SK-N-SH (cell line): ENCODE data around the gene CAMK2D. TPM values are rescaled to one million over a fixed set of nuclear protein-coding genes. Genes with fewer than 3 reads are reported as not detected.

Experiments used
- CTCF ChIA-PET: fragments of 300-600, 350-600 bp; formaldehyde crosslinking; extraction: SDS; loops from one replicate; lab custom pipeline; 2021; lab: Yijun Ruan, JAX
- POLR2A ChIA-PET: fragments of 350-600 bp; sonication (Branson Sonifier 250); formaldehyde crosslinking; extraction: SDS; loops from one replicate; lab custom pipeline; 2020; ENCODE audit warnings: antibody characterized with exemption, inconsistent platforms; lab: Yijun Ruan, JAX
- DNase-seq: peaks from one replicate; pipeline ENCODE4 v3.0.0; 2012
- H2AFZ ChIP-seq: fragments of 200-600 bp; sonication (generic); 2 replicates; pipeline ENCODE4 v1.8.1; 2016; ENCODE audit warnings: antibody characterized with exemption, mild to moderate bottlenecking, low read depth
- H3F3A ChIP-seq: fragments of 200-600 bp; sonication (generic); replicated peaks from 2 replicates; pipeline ENCODE3; 2016; ENCODE audit warnings: antibody characterized with exemption, mild to moderate bottlenecking; ENCODE audit not compliant: insufficient read depth
- H3K27ac ChIP-seq, 2 experiments: fragments of 200-500 bp in 1 of 2; fragments of 200-600 bp in 1 of 2; sonication (Bioruptor generic) in 1 of 2; sonication (generic), shearing (Covaris generic) in 1 of 2; 2 replicates each; pipeline versions ENCODE4 v1.5.1 to v1.6.1; 2014 to 2016; ENCODE audit warnings: low read depth in 2 of 2, inconsistent platforms in 1 of 2, low read length in 1 of 2, mild to moderate bottlenecking in 1 of 2, mixed read lengths in 1 of 2
- H3K27me3 ChIP-seq: fragments of 200-600 bp; sonication (generic), shearing (Covaris generic); 2 replicates; pipeline ENCODE4 v1.6.1; 2016; ENCODE audit warnings: mixed run types; ENCODE audit not compliant: insufficient read depth
- H3K36me3 ChIP-seq, 2 experiments: fragments of 200-500 bp in 1 of 2; fragments of 200-600 bp in 1 of 2; sonication (Bioruptor generic) in 1 of 2; sonication (generic) in 1 of 2; replicated peaks in 1 of 2; 2 replicates each; pipeline versions ENCODE3 to v1.5.1; 2014 to 2016; ENCODE audit warnings: low read length in 1 of 2, mild to moderate bottlenecking in 1 of 2; ENCODE audit not compliant: insufficient read depth in 2 of 2, control insufficient read depth in 1 of 2
- H3K4me1 ChIP-seq, 2 experiments: fragments of 200-500 bp in 1 of 2; fragments of 200-600 bp in 1 of 2; sonication (Bioruptor generic) in 1 of 2; sonication (generic), shearing (Covaris generic) in 1 of 2; 2 replicates each; pipeline versions ENCODE4 v1.5.1 to v1.6.1; 2014 to 2016; ENCODE audit warnings: low read depth in 1 of 2, low read length in 1 of 2, mixed run types in 1 of 2; ENCODE audit not compliant: insufficient read depth in 2 of 2, control insufficient read depth in 1 of 2
- H3K4me2 ChIP-seq: fragments of 200-600 bp; sonication (generic), shearing (Covaris generic); 2 replicates; pipeline ENCODE4 v1.6.1; 2017; ENCODE audit warnings: mixed run types
- H3K4me3 ChIP-seq, 2 experiments: fragments of 200-500 bp in 1 of 2; fragments of 200-600 bp in 1 of 2; sonication (Bioruptor generic) in 1 of 2; sonication (generic), shearing (Covaris generic) in 1 of 2; 2 replicates each; pipeline versions ENCODE4 v1.5.1 to v1.8.1; 2014 to 2016; ENCODE audit warnings: low read depth in 2 of 2, inconsistent platforms in 1 of 2, low read length in 1 of 2, mild to moderate bottlenecking in 1 of 2, mixed read lengths in 1 of 2, moderate library complexity in 1 of 2
- H3K79me2 ChIP-seq: fragments of 200-600 bp; sonication (generic); 2 replicates; pipeline ENCODE4 v1.8.1; 2017; ENCODE audit warnings: mild to moderate bottlenecking; ENCODE audit not compliant: insufficient read depth
- H3K9ac ChIP-seq: fragments of 200-600 bp; sonication (generic); 2 replicates; pipeline ENCODE4 v1.6.1; 2017; ENCODE audit warnings: mixed run types
- H3K9me2 ChIP-seq: fragments of 200-600 bp; sonication (generic); 2 replicates; pipeline ENCODE4 v1.6.1; 2017; ENCODE audit warnings: mixed run types
- H3K9me3 ChIP-seq: fragments of 200-600 bp; sonication (generic); 2 replicates; pipeline ENCODE4 v1.6.1; 2017; ENCODE audit warnings: mixed run types, mild to moderate bottlenecking, moderate library complexity
- H4K20me1 ChIP-seq: fragments of 200-600 bp; sonication (generic); 2 replicates; pipeline ENCODE4 v1.6.1; 2017; ENCODE audit warnings: mild to moderate bottlenecking, mixed run types; ENCODE audit not compliant: insufficient read depth
- CHD2 ChIP-seq: fragments of 150-350 bp; IDR thresholded peaks from 2 replicates; pipeline ENCODE4 v1.6.1; 2018; ENCODE audit warnings: low read length; ENCODE audit not compliant: partially characterized antibody
- EZH2phosphoT487 ChIP-seq: fragments of 200-600 bp; sonication (generic); IDR thresholded peaks from 2 replicates; pipeline ENCODE4 v1.6.1; 2017; ENCODE audit warnings: low read depth, mixed run types, mild to moderate bottlenecking, antibody characterized with exemption, moderate library complexity, borderline replicate concordance
- FOXJ3 ChIP-seq: sonication (generic); formaldehyde crosslinking; IDR thresholded peaks from 2 replicates; pipeline ENCODE4 v1.5.1; 2020; ENCODE audit warnings: mild to moderate bottlenecking, missing genetic modification reagents
- FOXM1 ChIP-seq: IDR thresholded peaks from 2 replicates; pipeline ENCODE4 v1.4.0; 2012; ENCODE audit warnings: low read depth, mild to moderate bottlenecking
- GABPA ChIP-seq: IDR thresholded peaks from 2 replicates; pipeline ENCODE4 v1.4.0; 2012; ENCODE audit warnings: low read depth, mild to moderate bottlenecking
- GATA2 ChIP-seq: sonication (generic); formaldehyde crosslinking; IDR thresholded peaks from 2 replicates; pipeline ENCODE4 v1.5.0; 2020; ENCODE audit warnings: mild to moderate bottlenecking, missing genetic modification reagents
- MXI1 ChIP-seq: IDR thresholded peaks from 2 replicates; pipeline ENCODE4 v1.6.1; 2012; ENCODE audit warnings: mild to moderate bottlenecking, low read depth, low read length, improper control_type of control experiment
- NFIC ChIP-seq: IDR thresholded peaks from 2 replicates; pipeline ENCODE4 v1.4.0; 2012; ENCODE audit warnings: borderline replicate concordance
- NRF1 ChIP-seq: IDR thresholded peaks from 2 replicates; pipeline ENCODE4 v1.6.1; 2012; ENCODE audit warnings: low read depth, mild to moderate bottlenecking, low read length
- POLR2AphosphoS5 ChIP-seq: IDR thresholded peaks from 2 replicates; pipeline ENCODE4 v1.6.1; 2012; ENCODE audit warnings: low read depth, low read length
- RCOR1 ChIP-seq: fragments of 150-350 bp; IDR thresholded peaks from 2 replicates; pipeline ENCODE4 v1.6.1; 2017; ENCODE audit warnings: antibody characterized with exemption, low read length
- SIN3A ChIP-seq: IDR thresholded peaks from 2 replicates; pipeline ENCODE4 v1.6.1; 2012; ENCODE audit warnings: low read depth, mild to moderate bottlenecking, low read length, moderate library complexity, borderline replicate concordance
- TAF1 ChIP-seq: IDR thresholded peaks from 2 replicates; pipeline ENCODE4 v1.6.1; 2012; ENCODE audit warnings: low read depth, mild to moderate bottlenecking, low read length, moderate library complexity, borderline replicate concordance
- TCF12 ChIP-seq: IDR thresholded peaks from 2 replicates; pipeline ENCODE4 v1.4.0; 2012
- TEAD4 ChIP-seq: IDR thresholded peaks from 2 replicates; pipeline ENCODE4 v1.4.0; 2012; ENCODE audit warnings: mild to moderate bottlenecking, borderline replicate concordance; ENCODE audit not compliant: insufficient read depth
- YY1 ChIP-seq: IDR thresholded peaks from 2 replicates; pipeline ENCODE4 v1.4.0; 2012; ENCODE audit warnings: low read depth, mild to moderate bottlenecking
- WGBS: methylation state at CpG from one replicate; pipeline ENCODE4 v1.1.6; 2017; ENCODE audit warnings: low lambda C conversion rate; 5-methylcytosine and 5-hydroxymethylcytosine counted together
- polyA plus RNA-seq, 3 experiments: library from polyadenylated mRNA; depleted of rRNA; stranded (reverse); fragments of >200 nt; gene quantifications; 2 replicates each; pipeline ENCODE4 v1.2.3, GENCODE V29; 2012
- TF ChIP-seq, protein P1 (sequence below): fragments of 150-350 bp; IDR thresholded peaks from 2 replicates; pipeline ENCODE4 v1.6.1; 2017; ENCODE audit warnings: antibody characterized with exemption, low read length, low read depth, borderline replicate concordance
- TF ChIP-seq, protein P2 (sequence below): fragments of 200-600 bp; sonication (generic); IDR thresholded peaks from 2 replicates; pipeline ENCODE4 v1.6.1; 2017; ENCODE audit warnings: antibody characterized with exemption, mild to moderate bottlenecking, moderate library complexity
- TF ChIP-seq, protein P3 (sequence below): IDR thresholded peaks from 2 replicates; pipeline ENCODE4 v1.6.1; 2012; ENCODE audit warnings: mild to moderate bottlenecking, low read depth, low read length, moderate library complexity

The CAMK2D gene
- polyA plus RNA-seq, 1 of the 3 experiments (the other 2 are of a cell fraction): 17.0 TPM

DNA sequence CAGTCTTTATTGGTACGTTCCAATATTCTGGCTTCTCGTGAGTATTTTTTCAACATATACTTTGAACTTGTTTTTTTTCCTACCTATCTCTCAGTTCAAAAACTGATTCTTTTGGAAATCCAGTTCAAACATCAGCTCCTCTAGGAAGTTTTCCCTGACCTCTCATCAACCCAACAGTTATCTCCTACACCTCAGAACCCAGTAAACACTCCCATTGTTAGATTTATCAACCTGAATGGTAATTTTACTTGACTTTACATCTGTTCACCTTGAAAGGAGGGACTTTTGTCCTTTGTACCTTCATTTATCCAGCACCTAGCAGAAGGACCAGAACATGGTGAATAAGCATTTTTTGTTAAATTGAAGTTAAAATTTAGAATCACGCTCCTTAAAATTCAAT, 13.6 kb downstream of the CAMK2D start:
- Histone ChIP-seq H3K9me3 (no peaks in the 10 kb centered on the region), H3K27ac (no peak overlapping the region), H2AFZ (no peak overlapping the region), H3K36me3 (peaks cover 7 to 45% of the 10 kb centered on the region in 2 experiments), H3K27me3 (no peaks in the 10 kb centered on the region), H3K9ac (no peak overlapping the region), H3K79me2 (peaks cover 78% of the 10 kb centered on the region), H3K4me2 (no peak overlapping the region), H3K4me1 (peaks cover 4 to 7% of the 10 kb centered on the region in 2 experiments; a peak in 3 of 4 replicates), H3K9me2 (no peaks in the 10 kb centered on the region), H3K4me3 (no peak overlapping the region), H3F3A (peaks cover 9% of the 10 kb centered on the region), H4K20me1 (no peaks in the 10 kb centered on the region; the same call in 1 of the 2 replicates)
- ChIA-PET CTCF (no interaction called here), POLR2A (no interaction called here)
- TF ChIP-seq, protein P1, sequence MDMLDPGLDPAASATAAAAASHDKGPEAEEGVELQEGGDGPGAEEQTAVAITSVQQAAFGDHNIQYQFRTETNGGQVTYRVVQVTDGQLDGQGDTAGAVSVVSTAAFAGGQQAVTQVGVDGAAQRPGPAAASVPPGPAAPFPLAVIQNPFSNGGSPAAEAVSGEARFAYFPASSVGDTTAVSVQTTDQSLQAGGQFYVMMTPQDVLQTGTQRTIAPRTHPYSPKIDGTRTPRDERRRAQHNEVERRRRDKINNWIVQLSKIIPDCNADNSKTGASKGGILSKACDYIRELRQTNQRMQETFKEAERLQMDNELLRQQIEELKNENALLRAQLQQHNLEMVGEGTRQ: no peak
- TF ChIP-seq SIN3A (no peak), RCOR1 (no peak), FOXM1 (no peak), GATA2 (CRISPR knock-in tag) (no peak), NFIC (no peak), MXI1 (no peak), GABPA (no peak), TEAD4 (no peak), CHD2 (no peak), EZH2phosphoT487 (no peak), FOXJ3 (CRISPR knock-in tag) (no peak), TAF1 (no peak), YY1 (no peak), NRF1 (no peak), TCF12 (no peak), POLR2AphosphoS5 (no peak)
- TF ChIP-seq, protein P2, sequence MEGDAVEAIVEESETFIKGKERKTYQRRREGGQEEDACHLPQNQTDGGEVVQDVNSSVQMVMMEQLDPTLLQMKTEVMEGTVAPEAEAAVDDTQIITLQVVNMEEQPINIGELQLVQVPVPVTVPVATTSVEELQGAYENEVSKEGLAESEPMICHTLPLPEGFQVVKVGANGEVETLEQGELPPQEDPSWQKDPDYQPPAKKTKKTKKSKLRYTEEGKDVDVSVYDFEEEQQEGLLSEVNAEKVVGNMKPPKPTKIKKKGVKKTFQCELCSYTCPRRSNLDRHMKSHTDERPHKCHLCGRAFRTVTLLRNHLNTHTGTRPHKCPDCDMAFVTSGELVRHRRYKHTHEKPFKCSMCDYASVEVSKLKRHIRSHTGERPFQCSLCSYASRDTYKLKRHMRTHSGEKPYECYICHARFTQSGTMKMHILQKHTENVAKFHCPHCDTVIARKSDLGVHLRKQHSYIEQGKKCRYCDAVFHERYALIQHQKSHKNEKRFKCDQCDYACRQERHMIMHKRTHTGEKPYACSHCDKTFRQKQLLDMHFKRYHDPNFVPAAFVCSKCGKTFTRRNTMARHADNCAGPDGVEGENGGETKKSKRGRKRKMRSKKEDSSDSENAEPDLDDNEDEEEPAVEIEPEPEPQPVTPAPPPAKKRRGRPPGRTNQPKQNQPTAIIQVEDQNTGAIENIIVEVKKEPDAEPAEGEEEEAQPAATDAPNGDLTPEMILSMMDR: no peak
- TF ChIP-seq, protein P3, sequence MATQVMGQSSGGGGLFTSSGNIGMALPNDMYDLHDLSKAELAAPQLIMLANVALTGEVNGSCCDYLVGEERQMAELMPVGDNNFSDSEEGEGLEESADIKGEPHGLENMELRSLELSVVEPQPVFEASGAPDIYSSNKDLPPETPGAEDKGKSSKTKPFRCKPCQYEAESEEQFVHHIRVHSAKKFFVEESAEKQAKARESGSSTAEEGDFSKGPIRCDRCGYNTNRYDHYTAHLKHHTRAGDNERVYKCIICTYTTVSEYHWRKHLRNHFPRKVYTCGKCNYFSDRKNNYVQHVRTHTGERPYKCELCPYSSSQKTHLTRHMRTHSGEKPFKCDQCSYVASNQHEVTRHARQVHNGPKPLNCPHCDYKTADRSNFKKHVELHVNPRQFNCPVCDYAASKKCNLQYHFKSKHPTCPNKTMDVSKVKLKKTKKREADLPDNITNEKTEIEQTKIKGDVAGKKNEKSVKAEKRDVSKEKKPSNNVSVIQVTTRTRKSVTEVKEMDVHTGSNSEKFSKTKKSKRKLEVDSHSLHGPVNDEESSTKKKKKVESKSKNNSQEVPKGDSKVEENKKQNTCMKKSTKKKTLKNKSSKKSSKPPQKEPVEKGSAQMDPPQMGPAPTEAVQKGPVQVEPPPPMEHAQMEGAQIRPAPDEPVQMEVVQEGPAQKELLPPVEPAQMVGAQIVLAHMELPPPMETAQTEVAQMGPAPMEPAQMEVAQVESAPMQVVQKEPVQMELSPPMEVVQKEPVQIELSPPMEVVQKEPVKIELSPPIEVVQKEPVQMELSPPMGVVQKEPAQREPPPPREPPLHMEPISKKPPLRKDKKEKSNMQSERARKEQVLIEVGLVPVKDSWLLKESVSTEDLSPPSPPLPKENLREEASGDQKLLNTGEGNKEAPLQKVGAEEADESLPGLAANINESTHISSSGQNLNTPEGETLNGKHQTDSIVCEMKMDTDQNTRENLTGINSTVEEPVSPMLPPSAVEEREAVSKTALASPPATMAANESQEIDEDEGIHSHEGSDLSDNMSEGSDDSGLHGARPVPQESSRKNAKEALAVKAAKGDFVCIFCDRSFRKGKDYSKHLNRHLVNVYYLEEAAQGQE: no peak
- DNase-seq: no peak
- WGBS: 97% methylated on average over 3 of the region's 3 CpGs
